K562 (cell line): Measurements from ENCODE around the gene CASTOR1. TPM values are rescaled to one million over a fixed set of nuclear protein-coding genes. Genes with fewer than 3 reads are reported as not detected.

Experiments used
- ARHGAP35 ChIP-seq: fragments of 450-650 bp; IDR thresholded peaks from 2 replicates; pipeline ENCODE4 v1.6.1; 2018; ENCODE audit not compliant: partially characterized antibody
- CCNT2 ChIP-seq: IDR thresholded peaks from 2 replicates; pipeline ENCODE4 v1.6.1; 2011; ENCODE audit warnings: borderline replicate concordance, low read depth, mild to moderate bottlenecking, moderate library complexity, mixed read lengths, low read length; ENCODE audit not compliant: insufficient read length; ENCODE audit errors: extremely low read depth
- CEBPB ChIP-seq: fragments of 450-650 bp; IDR thresholded peaks from 2 replicates; pipeline ENCODE4 v1.6.1; 2016; ENCODE audit warnings: missing genetic modification characterization, missing compliant biosample characterization
- MAFF ChIP-seq: IDR thresholded peaks from 2 replicates; pipeline ENCODE4 v1.6.1; 2012; ENCODE audit warnings: low read length, improper control_type of control experiment
- NR2C2 ChIP-seq, 2 experiments: fragments of 200-800 bp in 1 of 2; sonication (Bioruptor generic) in 1 of 2; sonication (generic) in 1 of 2; formaldehyde crosslinking in 1 of 2; IDR thresholded peaks; 2 replicates each; pipeline versions ENCODE4 v1.6.1 to v1.8.0; 2016 to 2022; ENCODE audit warnings: mild to moderate bottlenecking in 1 of 2, missing compliant biosample characterization in 1 of 2, missing genetic modification characterization in 1 of 2, missing genetic modification reagents in 1 of 2
- PHF8 ChIP-seq: fragments of 200-600 bp; sonication (generic); IDR thresholded peaks from 2 replicates; pipeline ENCODE4 v1.6.1; 2012; ENCODE audit warnings: mixed run types, mild to moderate bottlenecking, inconsistent platforms, low read length, moderate library complexity, borderline replicate concordance
- PKNOX1 ChIP-seq: fragments of 450-650 bp; IDR thresholded peaks from 2 replicates; pipeline ENCODE4 v1.6.1; 2016
- POLR2AphosphoS2 ChIP-seq: IDR thresholded peaks from 2 replicates; pipeline ENCODE4 v1.6.1; 2012; ENCODE audit warnings: low read length, improper control_type of control experiment
- POLR2G ChIP-seq: fragments of 200-400 bp; formaldehyde crosslinking; IDR thresholded peaks from 2 replicates; pipeline ENCODE4 v1.6.1; 2017; ENCODE audit warnings: low read depth, mild to moderate bottlenecking, antibody characterized with exemption, low read length, moderate library complexity
- PRDM10 ChIP-seq: fragments of 450-650 bp; IDR thresholded peaks from 2 replicates; pipeline ENCODE4 v1.6.1; 2018; ENCODE audit not compliant: partially characterized antibody
- RBFOX2 ChIP-seq: fragments of 200-400 bp; formaldehyde crosslinking; IDR thresholded peaks from 2 replicates; pipeline ENCODE4 v1.6.1; 2017; ENCODE audit warnings: low read depth, mild to moderate bottlenecking, low read length, moderate library complexity
- SLC30A9 ChIP-seq: fragments of 250-450 bp; sonication (Bioruptor Pico); IDR thresholded peaks from 2 replicates; pipeline ENCODE4 v1.8.0; 2022; ENCODE audit warnings: mild to moderate bottlenecking, moderate library complexity
- SRF ChIP-seq, 2 experiments: fragments of 250-450, 450-650 bp in 1 of 2; sonication (Bioruptor Pico) in 1 of 2; sonication (generic) in 1 of 2; formaldehyde crosslinking; IDR thresholded peaks; 2 replicates each; pipeline versions ENCODE4 v1.5.0 to v1.5.1; 2020 to 2022; ENCODE audit warnings: mild to moderate bottlenecking in 1 of 2, missing genetic modification reagents in 1 of 2
- VEZF1 ChIP-seq: fragments of 200-800 bp; sonication (Bioruptor generic); IDR thresholded peaks from 2 replicates; pipeline ENCODE4 v1.6.1; 2017; ENCODE audit warnings: missing genetic modification characterization, missing compliant biosample characterization
- YBX1 ChIP-seq: fragments of 450-650 bp; IDR thresholded peaks from 2 replicates; pipeline ENCODE4 v1.7.1; 2016; ENCODE audit warnings: mild to moderate bottlenecking
- ZBTB8A ChIP-seq: fragments of 450-650 bp; IDR thresholded peaks from 2 replicates; pipeline ENCODE4 v1.6.1; 2018; ENCODE audit warnings: mild to moderate bottlenecking, moderate library complexity; ENCODE audit not compliant: partially characterized antibody
- ZNF253 ChIP-seq: fragments of 250-450 bp; sonication (Bioruptor Pico); conservative IDR thresholded peaks from 2 replicates; pipeline ENCODE4 v1.6.1; 2021; ENCODE audit warnings: mild to moderate bottlenecking
- polyA plus RNA-seq, 8 experiments: library from polyadenylated mRNA; depleted of rRNA in 4 of 8; stranded (reverse) in 5 of 8; unstranded in 3 of 8; fragments of >200 nt; fragmentation: Nextera tagmentation in 2 of 8; fragmentation: Illumina TruSeq in 1 of 8; extraction: Ambion mirVana in 2 of 8; extraction: Trizol in 1 of 8; gene quantifications; 2 replicates each; pipeline versions ENCODE4 v1.2.1 to v1.2.3, GENCODE V29; 2011 to 2014; ENCODE audit warnings: inconsistent platforms in 1 of 8, missing spikeins in 1 of 8
- total RNA-seq, 7 experiments: library from RNA; depleted of rRNA in 6 of 7; stranded (reverse); fragments of >200 nt in 6 of 7; fragmentation: Illumina TruSeq in 2 of 7; extraction: Trizol in 2 of 7; gene quantifications; 2 replicates each; pipeline versions ENCODE4 v1.2.1 to v1.2.3, GENCODE V29; 2011 to 2021; ENCODE audit warnings: low replicate concordance in 1 of 7
- TF ChIP-seq, protein P1 (sequence below): fragments of 200-400 bp; formaldehyde crosslinking; IDR thresholded peaks from 2 replicates; pipeline ENCODE4 v1.6.1; 2017; ENCODE audit warnings: mild to moderate bottlenecking, low read depth, low read length, moderate library complexity

Gene CASTOR1
- total and polyA plus RNA-seq, 9 of the 15 experiments (the other 6 are each of a cell fraction or from before 2014, with no cell fraction given), result 0.35 to 2.6 (median 1.1) TPM

DNA sequence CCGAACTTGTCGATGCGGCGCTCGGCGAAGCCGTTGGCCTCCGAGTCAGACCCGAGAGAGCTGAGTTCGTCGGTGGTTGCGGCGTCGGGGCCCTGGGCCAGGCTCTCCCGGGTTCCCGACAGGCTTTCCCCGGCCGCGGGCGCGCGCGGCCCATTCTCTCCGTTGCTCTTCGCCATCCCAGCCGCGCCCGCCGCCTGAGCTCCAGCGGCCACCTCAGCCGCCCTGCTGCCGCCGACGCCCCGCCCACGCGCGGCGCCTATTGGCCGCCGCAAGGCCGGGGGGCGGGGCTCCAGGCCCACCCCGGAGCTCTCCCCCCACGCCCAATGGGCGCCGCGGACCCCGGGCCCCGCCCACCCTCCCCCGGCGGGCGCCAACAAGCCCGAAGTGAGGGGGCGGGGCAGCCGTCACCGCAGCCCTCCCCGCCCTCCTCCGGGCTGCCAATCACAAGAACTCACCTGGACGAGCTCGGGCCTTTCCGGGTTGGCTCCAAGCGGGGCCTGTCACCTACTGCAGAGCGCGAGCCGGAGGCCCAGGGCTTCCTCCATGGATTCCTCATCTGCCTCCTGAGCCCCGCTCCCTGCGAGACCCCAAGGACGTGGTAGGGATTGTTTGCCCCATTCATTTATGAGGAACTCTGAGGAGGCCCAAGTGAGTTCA lies 37.5 kb upstream of the CASTOR1 start, which contains the start of gene TBC1D10A (continued):
- TF ChIP-seq ARHGAP35 (no peak), SRF (CRISPR knock-in tag; IDR thresholded peaks at IDR 0.05) (no peak), POLR2G (peak; percentile 77), POLR2AphosphoS2 (no peak), MAFF (no peak), SLC30A9 (CRISPR knock-in tag) (no peak), PKNOX1 (peak; percentile 97), VEZF1 (CRISPR knock-in tag) (peak; percentile 94), PHF8 (peak; percentile 77; the same call in 1 of the 2 replicates), CCNT2 (peak; percentile 74), ZNF253 (no peak), ZBTB8A (no peak), YBX1 (no peak), RBFOX2 (peak; percentile 68), CEBPB (no peak), PRDM10 (no peak), NR2C2 (CRISPR knock-in tag; IDR thresholded peaks at IDR 0.05) (no peak), NR2C2 (tag; IDR thresholded peaks at IDR 0.05) (peak; percentile 37; the same call in 1 of the 2 replicates)
- TF ChIP-seq, protein P1, sequence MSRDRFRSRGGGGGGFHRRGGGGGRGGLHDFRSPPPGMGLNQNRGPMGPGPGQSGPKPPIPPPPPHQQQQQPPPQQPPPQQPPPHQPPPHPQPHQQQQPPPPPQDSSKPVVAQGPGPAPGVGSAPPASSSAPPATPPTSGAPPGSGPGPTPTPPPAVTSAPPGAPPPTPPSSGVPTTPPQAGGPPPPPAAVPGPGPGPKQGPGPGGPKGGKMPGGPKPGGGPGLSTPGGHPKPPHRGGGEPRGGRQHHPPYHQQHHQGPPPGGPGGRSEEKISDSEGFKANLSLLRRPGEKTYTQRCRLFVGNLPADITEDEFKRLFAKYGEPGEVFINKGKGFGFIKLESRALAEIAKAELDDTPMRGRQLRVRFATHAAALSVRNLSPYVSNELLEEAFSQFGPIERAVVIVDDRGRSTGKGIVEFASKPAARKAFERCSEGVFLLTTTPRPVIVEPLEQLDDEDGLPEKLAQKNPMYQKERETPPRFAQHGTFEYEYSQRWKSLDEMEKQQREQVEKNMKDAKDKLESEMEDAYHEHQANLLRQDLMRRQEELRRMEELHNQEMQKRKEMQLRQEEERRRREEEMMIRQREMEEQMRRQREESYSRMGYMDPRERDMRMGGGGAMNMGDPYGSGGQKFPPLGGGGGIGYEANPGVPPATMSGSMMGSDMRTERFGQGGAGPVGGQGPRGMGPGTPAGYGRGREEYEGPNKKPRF, result no peak
